PFSK-1 (cell line): ENCODE measurements around the gene UFSP2.

Experiments used
- FOXP2 ChIP-seq: optimal IDR thresholded peaks from 2 replicates; pipeline ENCODE3; 2011; ENCODE audit warnings: borderline replicate concordance, control low read depth, inconsistent platforms; ENCODE audit not compliant: insufficient read depth; ENCODE audit errors: extremely low read length, extremely low read depth
- POLR2AphosphoS5 ChIP-seq: IDR thresholded peaks from 2 replicates; pipeline ENCODE4 v1.6.1; 2012; ENCODE audit warnings: low read depth, mild to moderate bottlenecking, control low read depth, low read length, moderate library complexity
- SIN3A ChIP-seq: IDR thresholded peaks from 2 replicates; pipeline ENCODE4 v1.6.1; 2012; ENCODE audit warnings: mild to moderate bottlenecking, low read length, moderate library complexity, borderline replicate concordance; ENCODE audit not compliant: insufficient read depth
- TAF1 ChIP-seq: IDR thresholded peaks from 2 replicates; pipeline ENCODE4 v1.6.1; 2012; ENCODE audit warnings: low read length, control low read depth, borderline replicate concordance; ENCODE audit not compliant: insufficient read depth
- TF ChIP-seq, protein P1 (sequence below), 2 experiments: IDR thresholded peaks; 2 replicates each; pipeline versions ENCODE4 v1.6.1 to v1.8.0; 2011 to 2012; ENCODE audit warnings: low read depth in 2 of 2, low read length in 2 of 2, control low read depth in 1 of 2, inconsistent platforms in 1 of 2, mild to moderate bottlenecking in 1 of 2, moderate library complexity in 1 of 2; ENCODE audit not compliant: insufficient read depth in 1 of 2

UFSP2 gene

DNA sequence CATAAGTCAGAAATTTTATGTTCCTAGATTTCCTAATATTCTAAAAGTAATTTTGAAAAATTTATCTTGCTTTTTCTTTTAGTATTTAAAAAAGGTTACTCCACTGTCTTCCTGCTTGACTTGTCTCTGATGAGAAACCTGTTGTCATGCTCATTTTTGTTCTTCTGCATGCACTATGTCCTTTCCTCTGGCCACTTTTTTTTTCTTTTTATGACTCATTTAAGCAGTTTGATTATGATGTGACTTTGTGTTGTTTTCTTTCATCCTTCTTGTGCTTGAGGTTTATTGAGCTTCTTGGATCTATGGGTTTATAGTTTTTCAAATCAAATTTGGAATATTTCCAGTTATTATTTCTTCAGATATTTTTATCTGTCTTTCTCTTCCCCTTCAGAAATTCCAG lies 12.0 kb upstream of the UFSP2 start:
- TF ChIP-seq, protein P1, sequence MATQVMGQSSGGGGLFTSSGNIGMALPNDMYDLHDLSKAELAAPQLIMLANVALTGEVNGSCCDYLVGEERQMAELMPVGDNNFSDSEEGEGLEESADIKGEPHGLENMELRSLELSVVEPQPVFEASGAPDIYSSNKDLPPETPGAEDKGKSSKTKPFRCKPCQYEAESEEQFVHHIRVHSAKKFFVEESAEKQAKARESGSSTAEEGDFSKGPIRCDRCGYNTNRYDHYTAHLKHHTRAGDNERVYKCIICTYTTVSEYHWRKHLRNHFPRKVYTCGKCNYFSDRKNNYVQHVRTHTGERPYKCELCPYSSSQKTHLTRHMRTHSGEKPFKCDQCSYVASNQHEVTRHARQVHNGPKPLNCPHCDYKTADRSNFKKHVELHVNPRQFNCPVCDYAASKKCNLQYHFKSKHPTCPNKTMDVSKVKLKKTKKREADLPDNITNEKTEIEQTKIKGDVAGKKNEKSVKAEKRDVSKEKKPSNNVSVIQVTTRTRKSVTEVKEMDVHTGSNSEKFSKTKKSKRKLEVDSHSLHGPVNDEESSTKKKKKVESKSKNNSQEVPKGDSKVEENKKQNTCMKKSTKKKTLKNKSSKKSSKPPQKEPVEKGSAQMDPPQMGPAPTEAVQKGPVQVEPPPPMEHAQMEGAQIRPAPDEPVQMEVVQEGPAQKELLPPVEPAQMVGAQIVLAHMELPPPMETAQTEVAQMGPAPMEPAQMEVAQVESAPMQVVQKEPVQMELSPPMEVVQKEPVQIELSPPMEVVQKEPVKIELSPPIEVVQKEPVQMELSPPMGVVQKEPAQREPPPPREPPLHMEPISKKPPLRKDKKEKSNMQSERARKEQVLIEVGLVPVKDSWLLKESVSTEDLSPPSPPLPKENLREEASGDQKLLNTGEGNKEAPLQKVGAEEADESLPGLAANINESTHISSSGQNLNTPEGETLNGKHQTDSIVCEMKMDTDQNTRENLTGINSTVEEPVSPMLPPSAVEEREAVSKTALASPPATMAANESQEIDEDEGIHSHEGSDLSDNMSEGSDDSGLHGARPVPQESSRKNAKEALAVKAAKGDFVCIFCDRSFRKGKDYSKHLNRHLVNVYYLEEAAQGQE (IDR thresholded peaks at IDR 0.05; ENCODE audit: insufficient read depth in 1 of 2, low read depth in 2 of 2, low read length in 2 of 2) = no peak
- no peak for TF ChIP-seq SIN3A
- TF ChIP-seq POLR2AphosphoS5 = no peak
- no peak for TF ChIP-seq TAF1
- TF ChIP-seq FOXP2 = no peak

DNA sequence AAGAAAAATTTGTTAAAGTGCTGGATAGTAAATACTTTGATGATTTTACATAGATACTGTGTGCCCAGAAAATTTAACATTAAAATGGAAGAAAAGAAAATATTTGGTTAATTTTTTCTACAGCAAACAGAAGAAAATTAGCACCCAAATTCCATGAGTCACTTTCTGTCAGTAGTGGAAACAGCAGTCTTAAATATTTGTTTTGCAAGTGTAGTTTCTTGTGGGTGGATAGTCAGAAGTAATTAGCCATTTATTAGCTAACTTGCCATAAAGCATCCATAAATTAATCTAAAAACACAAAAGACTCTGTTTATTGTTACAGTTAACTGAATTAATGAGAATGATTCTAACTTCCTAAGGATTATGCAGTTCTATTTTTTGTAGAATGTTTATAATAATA lies 9.7 kb upstream of the UFSP2 start:
- TF ChIP-seq SIN3A (no peak), TAF1 (no peak), FOXP2 (no peak), POLR2AphosphoS5 (no peak)
- TF ChIP-seq, protein P1 (IDR thresholded peaks at IDR 0.05; ENCODE audit: insufficient read depth in 1 of 2, low read depth in 2 of 2, low read length in 2 of 2) = no peak

DNA sequence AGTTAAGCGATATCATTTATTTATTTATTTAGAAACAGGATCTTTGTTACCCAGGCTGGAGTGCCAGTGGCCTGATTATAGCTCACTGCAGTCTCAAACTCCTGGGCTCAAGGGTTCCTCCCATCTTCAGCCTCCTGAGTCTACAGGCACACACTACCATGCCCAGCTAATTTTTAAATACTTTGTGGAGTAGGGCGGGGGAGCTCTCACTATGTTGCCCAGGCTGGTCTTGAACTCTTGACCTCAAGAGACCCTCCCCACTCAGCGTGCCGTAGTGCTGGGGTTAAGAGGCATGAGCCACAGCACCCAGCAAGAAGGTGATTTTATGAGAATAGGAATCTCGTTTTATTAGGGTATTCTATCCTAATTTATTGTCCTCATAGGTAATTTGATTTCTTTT lies 3.9 kb upstream of the UFSP2 start:
- TF ChIP-seq, protein P1 (IDR thresholded peaks at IDR 0.05; ENCODE audit: insufficient read depth in 1 of 2, low read depth in 2 of 2, low read length in 2 of 2) = no peak
- TF ChIP-seq SIN3A (no peak), FOXP2 (no peak), TAF1 (no peak), POLR2AphosphoS5 (no peak)

DNA sequence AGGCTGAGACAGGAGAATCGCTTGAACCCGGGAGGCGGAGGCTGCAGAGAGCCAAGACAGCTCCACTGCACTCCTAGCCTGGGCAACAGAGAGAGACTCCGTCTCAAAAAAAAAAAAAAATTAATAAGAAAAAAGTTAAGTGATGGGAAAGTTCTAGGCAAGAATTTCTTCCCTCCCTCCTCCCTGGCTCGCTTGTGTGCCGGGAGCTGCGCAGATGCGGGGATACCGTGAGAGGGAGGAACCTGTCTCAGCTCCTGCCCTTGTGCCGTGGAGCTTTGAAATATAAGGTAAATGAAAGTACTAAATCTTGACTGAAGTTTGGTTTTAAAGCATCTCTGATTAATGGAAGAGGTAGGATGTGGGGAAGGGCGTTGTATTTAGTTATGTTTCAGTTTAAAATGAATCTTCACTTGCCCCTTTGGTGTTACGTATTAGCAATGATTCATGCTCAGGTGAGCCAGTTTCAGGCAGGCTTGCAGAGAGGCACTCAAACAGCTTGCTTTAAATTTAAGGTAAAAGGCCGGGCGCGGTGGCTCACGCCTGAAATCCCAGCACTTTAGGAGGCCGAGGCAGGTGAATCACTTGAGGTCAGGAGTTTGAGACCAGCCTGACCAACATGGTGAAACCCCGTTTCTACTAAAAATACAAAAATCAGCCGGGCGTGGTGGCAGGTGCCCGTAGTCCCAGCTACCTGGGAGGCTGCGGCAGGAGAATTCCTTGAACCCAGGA lies 1.4 kb upstream of the UFSP2 start:
- TF ChIP-seq, protein P1 (IDR thresholded peaks at IDR 0.05; ENCODE audit: insufficient read depth in 1 of 2, low read depth in 2 of 2, low read length in 2 of 2) = no peak
- no peak for TF ChIP-seq SIN3A
- no peak for TF ChIP-seq POLR2AphosphoS5
- TF ChIP-seq FOXP2 = no peak
- no peak for TF ChIP-seq TAF1
